CD14-positive monocyte (primary cell): ENCODE results near the gene CACNA1C. TPM values are rescaled to one million over a fixed set of nuclear protein-coding genes. Genes with fewer than 3 reads are reported as not detected.

ENCODE experiments used
- DNase-seq, 3 donors: peaks; one replicate each; pipeline ENCODE4 v3.0.0-alpha.2; 2011 to 2022
- H2AFZ ChIP-seq: 2 replicates; pipeline ENCODE4 v1.6.0; 2012; ENCODE audit warnings: mild to moderate bottlenecking, low read depth, low read length, inconsistent platforms; ENCODE audit not compliant: insufficient read depth, poor library complexity, severe bottlenecking
- H3K27ac ChIP-seq, 2 donors: 1 replicate in 1 of 2; 2 replicates in 1 of 2; pipeline ENCODE4 v1.5.1; 2012 to 2013; ENCODE audit warnings: low read length in 2 of 2, control low read depth in 1 of 2, inconsistent platforms in 1 of 2, low read depth in 1 of 2, mild to moderate bottlenecking in 1 of 2
- H3K27me3 ChIP-seq, 2 donors: one replicate each; pipeline versions ENCODE4 v1.6.0 to v1.6.1; 2011 to 2013; ENCODE audit warnings: low read length in 2 of 2; ENCODE audit not compliant: control insufficient read depth in 2 of 2, insufficient read depth in 2 of 2
- H3K36me3 ChIP-seq, 2 donors: replicated peaks in 1 of 2; 1 replicate in 1 of 2; 2 replicates in 1 of 2; pipeline versions ENCODE4 v1.5.1 to v1.6.1; 2012 to 2013; ENCODE audit warnings: low read length in 2 of 2, control low read depth in 1 of 2, inconsistent platforms in 1 of 2, mild to moderate bottlenecking in 1 of 2; ENCODE audit not compliant: insufficient read depth in 2 of 2, control insufficient read depth in 1 of 2
- H3K4me1 ChIP-seq, 2 donors: 1 replicate in 1 of 2; 2 replicates in 1 of 2; pipeline versions ENCODE4 v1.5.1 to v1.6.1; 2012 to 2013; ENCODE audit warnings: low read length in 2 of 2, control low read depth in 1 of 2, inconsistent platforms in 1 of 2, mild to moderate bottlenecking in 1 of 2, moderate library complexity in 1 of 2; ENCODE audit not compliant: insufficient read depth in 2 of 2, control insufficient read depth in 1 of 2
- H3K4me2 ChIP-seq: replicated peaks from 2 replicates; pipeline ENCODE3; 2012; ENCODE audit warnings: low read length, moderate library complexity, mild to moderate bottlenecking; ENCODE audit not compliant: poor library complexity, severe bottlenecking; ENCODE audit errors: extremely low read depth
- H3K4me3 ChIP-seq, 3 experiments: fragments of 200-600 bp in 1 of 3; sonication (generic) in 1 of 3; replicated peaks in 1 of 3; 1 replicate in 2 of 3; 2 replicates in 1 of 3; pipeline ENCODE4 v1.5.1; 2011 to 2013; ENCODE audit warnings: low read length in 3 of 3, mild to moderate bottlenecking in 3 of 3, control low read depth in 2 of 3, low read depth in 2 of 3, inconsistent platforms in 1 of 3, moderate library complexity in 1 of 3
- H3K79me2 ChIP-seq: 2 replicates; pipeline ENCODE4 v1.6.0; 2012; ENCODE audit warnings: mild to moderate bottlenecking, control low read depth, inconsistent platforms, low read length, moderate library complexity; ENCODE audit not compliant: insufficient read depth
- H3K9ac ChIP-seq: 2 replicates; pipeline ENCODE4 v1.6.0; 2017; ENCODE audit warnings: low read length, mild to moderate bottlenecking; ENCODE audit not compliant: insufficient read depth, poor library complexity, severe bottlenecking
- H3K9me3 ChIP-seq, 2 donors: replicated peaks in 1 of 2; 1 replicate in 1 of 2; 2 replicates in 1 of 2; pipeline versions ENCODE4 v1.5.1 to v1.6.1; 2012 to 2013; ENCODE audit warnings: low read length in 2 of 2, control low read depth in 1 of 2; ENCODE audit not compliant: control insufficient read depth in 1 of 2, insufficient read depth in 1 of 2
- H4K20me1 ChIP-seq: 2 replicates; pipeline ENCODE4 v1.6.0; 2012; ENCODE audit warnings: mild to moderate bottlenecking, low read length, control low read depth, moderate library complexity; ENCODE audit not compliant: insufficient read depth
- H3K27ac Mint-ChIP-seq, 7 donors: one replicate each; pipeline ENCODE4 v1.8.0; 2020; ENCODE audit warnings: mild to moderate bottlenecking in 7 of 7, mixed read lengths in 7 of 7, moderate library complexity in 6 of 7, inconsistent platforms in 2 of 7
- H3K27me3 Mint-ChIP-seq, 3 donors: one replicate each; pipeline ENCODE4 v1.8.0; 2021 to 2022; ENCODE audit warnings: low read depth in 3 of 3, mild to moderate bottlenecking in 3 of 3, mixed read lengths in 3 of 3, moderate library complexity in 3 of 3, inconsistent platforms in 1 of 3
- H3K36me3 Mint-ChIP-seq, 2 donors: one replicate each; pipeline ENCODE4 v1.8.0; 2020; ENCODE audit warnings: mixed read lengths in 2 of 2, inconsistent platforms in 1 of 2, mild to moderate bottlenecking in 1 of 2
- H3K4me1 Mint-ChIP-seq: one replicate; pipeline ENCODE4 v1.8.0; 2020; ENCODE audit warnings: mild to moderate bottlenecking, mixed read lengths
- H3K4me3 Mint-ChIP-seq, 2 donors: one replicate each; pipeline ENCODE4 v1.8.0; 2020; ENCODE audit warnings: mild to moderate bottlenecking in 2 of 2, mixed read lengths in 2 of 2, moderate library complexity in 1 of 2
- H3K9me3 Mint-ChIP-seq, 7 donors: one replicate each; pipeline ENCODE4 v1.8.0; 2020 to 2022; ENCODE audit warnings: mixed read lengths in 7 of 7, mild to moderate bottlenecking in 6 of 7, moderate library complexity in 6 of 7, inconsistent platforms in 2 of 7
- CTCF ChIP-seq: fragments of 200-600 bp; IDR thresholded peaks from one replicate; pipeline ENCODE4 v1.8.0; 2022; ENCODE audit warnings: antibody characterized with exemption, mild to moderate bottlenecking
- WGBS: methylation state at CpG from one replicate; pipeline ENCODE4 v1.1.5; 2013; ENCODE audit warnings: missing lambda C conversion rate; ENCODE audit not compliant: insufficient coverage; 5-methylcytosine and 5-hydroxymethylcytosine counted together
- intact Hi-C, 2 donors: fragments of 100-400 bp; cut with micrococcal nuclease; formaldehyde crosslinking; loops; one replicate each; pipeline versions ENCODE4 v1.15.0 to v1.15.1; 2023
- polyA plus RNA-seq, 3 donors: library from polyadenylated mRNA; depleted of rRNA in 1 of 3; unstranded in 2 of 3; stranded (reverse) in 1 of 3; fragments of 300-500 nt in 2 of 3; fragments of >200 nt in 1 of 3; fragmentation: Illumina TruSeq in 2 of 3; gene quantifications; 1 replicate in 2 of 3; 2 replicates in 1 of 3; pipeline ENCODE4 v1.2.3, GENCODE V29; 2012 to 2021

Gene CACNA1C
- polyA plus RNA-seq, 3 donors, result not detected

- Histone ChIP-seq H3K27ac (peak overlapping the region in 1 of 2 donors; percentile 23), H3K9ac (peak overlapping the region; percentile 5), H3K79me2 (no peaks in the 10 kb centered on the region), H3K4me1 (peaks cover 22 to 25% of the 10 kb centered on the region in 2 donors), H3K27me3 (no peaks in the 10 kb centered on the region), H3K9me3 (no peaks in the 10 kb centered on the region), H3K36me3 (no peaks in the 10 kb centered on the region), H2AFZ (peak overlapping the region; percentile 55), H4K20me1 (no peaks in the 10 kb centered on the region), H3K4me2 (no peak overlapping the region), H3K4me3 (no peak overlapping the region)
- Mint-ChIP-seq H3K4me3 (no peak overlapping the region), H3K4me1 (peaks cover 19% of the 10 kb centered on the region), H3K9me3 (no peaks in the 10 kb centered on the region), H3K27ac (no peak overlapping the region), H3K36me3 (no peaks in the 10 kb centered on the region), H3K27me3 (peaks cover 1 to 5% (median 2%) of the 10 kb centered on the region in 3 donors)
- WGBS, result 96% methylated on average over 4 of the region's 6 CpGs
- no peak for DNase-seq
- TF ChIP-seq CTCF, result no peak
- intact Hi-C loops, result no loop called here
These were observed 507.1 kb downstream of the CACNA1C start for GRCh38 chr12:2559931-2560330.

GRCh38 chr12:2560356-2560755, 507.6 kb downstream of the CACNA1C start:
- peak overlapping the region in 1 of 3 experiments; percentile 28 for H3K4me3 ChIP-seq
- H3K9ac ChIP-seq, result no peak overlapping the region
- peaks cover 22 to 25% of the 10 kb centered on the region in 2 donors for H3K4me1 ChIP-seq
- H3K36me3 ChIP-seq, result no peaks in the 10 kb centered on the region
- H3K79me2 ChIP-seq, result no peaks in the 10 kb centered on the region
- Mint-ChIP-seq H3K27ac (peak overlapping the region in 1 of 7 donors; percentile 43), H3K4me3 (no peak overlapping the region), H3K4me1 (peaks cover 19% of the 10 kb centered on the region), H3K27me3 (peaks cover 1 to 3% (median 2%) of the 10 kb centered on the region in 3 donors), H3K36me3 (no peaks in the 10 kb centered on the region), H3K9me3 (no peaks in the 10 kb centered on the region)
- H2AFZ ChIP-seq, result peak overlapping the region; percentile 55
- peak in 2 of 3 donors; percentile 19 to 57 for DNase-seq
- intact Hi-C loops, result no loop called here
- H3K9me3 ChIP-seq, result no peaks in the 10 kb centered on the region
- TF ChIP-seq CTCF, result no peak
- 50% methylated on average over 4 of the region's 4 CpGs for WGBS
- H3K27ac ChIP-seq, result peak overlapping the region in 1 of 2 donors; percentile 23
- peak overlapping the region; percentile 22 for H3K4me2 ChIP-seq
- H4K20me1 ChIP-seq, result no peaks in the 10 kb centered on the region
- no peaks in the 10 kb centered on the region for H3K27me3 ChIP-seq
